Liver (tissue), 9 donors: Measurements from ENCODE around the gene HIGD1A. TPM values are rescaled to one million over a fixed set of nuclear protein-coding genes. Genes with fewer than 3 reads are reported as not detected.

ENCODE experiments used
- DNase-seq: peaks from one replicate; pipeline ENCODE4 v3.0.0-alpha.2; 2017; ENCODE audit warnings: low spot score
- H3K27ac ChIP-seq, 2 donors: one replicate each; pipeline ENCODE4 v1.7.0; 2013; ENCODE audit warnings: inconsistent platforms in 2 of 2, low read length in 2 of 2, control low read depth in 1 of 2, low read depth in 1 of 2, mild to moderate bottlenecking in 1 of 2
- H3K27me3 ChIP-seq, 4 donors: one replicate each; pipeline versions ENCODE4 v1.6.1 to v1.7.0; 2013; ENCODE audit warnings: low read length in 3 of 4, inconsistent platforms in 1 of 4, mild to moderate bottlenecking in 1 of 4, moderate library complexity in 1 of 4; ENCODE audit not compliant: control insufficient read depth in 4 of 4, insufficient read depth in 4 of 4
- H3K36me3 ChIP-seq, 4 donors: one replicate each; pipeline versions ENCODE4 v1.6.1 to v1.7.0; 2013; ENCODE audit warnings: low read length in 3 of 4, mild to moderate bottlenecking in 3 of 4, low read depth in 1 of 4, moderate library complexity in 1 of 4; ENCODE audit not compliant: control insufficient read depth in 4 of 4, insufficient read depth in 3 of 4
- H3K4me1 ChIP-seq, 4 donors: one replicate each; pipeline versions ENCODE4 v1.6.1 to v1.7.0; 2013; ENCODE audit warnings: low read length in 3 of 4, mild to moderate bottlenecking in 3 of 4, moderate library complexity in 1 of 4; ENCODE audit not compliant: control insufficient read depth in 4 of 4, insufficient read depth in 4 of 4
- H3K4me3 ChIP-seq, 3 donors: one replicate each; pipeline versions ENCODE4 v1.6.1 to v1.7.0; 2013; ENCODE audit warnings: low read length in 3 of 3, control low read depth in 1 of 3, low read depth in 1 of 3, mild to moderate bottlenecking in 1 of 3
- H3K9ac ChIP-seq, 2 donors: one replicate each; pipeline ENCODE4 v1.7.0; 2013; ENCODE audit warnings: low read length in 2 of 2, mild to moderate bottlenecking in 2 of 2, moderate library complexity in 2 of 2, control low read depth in 1 of 2, low read depth in 1 of 2
- H3K9me3 ChIP-seq, 4 donors: one replicate each; pipeline versions ENCODE4 v1.6.1 to v1.7.0; 2013; ENCODE audit warnings: low read length in 3 of 4; ENCODE audit not compliant: control insufficient read depth in 4 of 4
- CTCF ChIP-seq: fragments of 150-350 bp; IDR thresholded peaks from 2 replicates; pipeline ENCODE4 v1.5.1; 2017; ENCODE audit warnings: improper control_type of control experiment, low read depth, low read length; ENCODE audit not compliant: missing input control
- EGR1 ChIP-seq, 2 donors: IDR thresholded peaks; 2 replicates each; pipeline ENCODE4 v1.6.1; 2016 to 2018; ENCODE audit warnings: antibody characterized with exemption in 2 of 2, low read depth in 2 of 2
- FOXA1 ChIP-seq: IDR thresholded peaks from 2 replicates; pipeline ENCODE4 v1.6.1; 2016; ENCODE audit warnings: antibody characterized with exemption
- FOXA2 ChIP-seq: IDR thresholded peaks from 2 replicates; pipeline ENCODE4 v1.6.1; 2016; ENCODE audit warnings: antibody characterized with exemption
- GABPA ChIP-seq, 2 donors: IDR thresholded peaks in 1 of 2; conservative IDR thresholded peaks in 1 of 2; 2 replicates each; pipeline ENCODE4 v1.6.1; 2016; ENCODE audit warnings: antibody characterized with exemption in 2 of 2, mild to moderate bottlenecking in 1 of 2, moderate library complexity in 1 of 2
- HNF4A ChIP-seq, 2 donors: conservative IDR thresholded peaks; 2 replicates each; pipeline ENCODE4 v1.6.1; 2016; ENCODE audit warnings: antibody characterized with exemption in 2 of 2, mild to moderate bottlenecking in 2 of 2
- JUND ChIP-seq, 2 donors: IDR thresholded peaks; 2 replicates each; pipeline ENCODE4 v1.6.1; 2016; ENCODE audit warnings: antibody characterized with exemption in 2 of 2
- MAX ChIP-seq: IDR thresholded peaks from 2 replicates; pipeline ENCODE4 v1.6.1; 2016; ENCODE audit warnings: antibody characterized with exemption
- NR2F2 ChIP-seq: IDR thresholded peaks from 2 replicates; pipeline ENCODE4 v1.6.1; 2016; ENCODE audit warnings: antibody characterized with exemption
- RAD21 ChIP-seq, 2 donors: IDR thresholded peaks; 2 replicates each; pipeline ENCODE4 v1.6.1; 2016; ENCODE audit warnings: antibody characterized with exemption in 2 of 2, mild to moderate bottlenecking in 2 of 2
- REST ChIP-seq: IDR thresholded peaks from 2 replicates; pipeline ENCODE4 v1.6.1; 2016; ENCODE audit warnings: antibody characterized with exemption, mild to moderate bottlenecking
- RXRA ChIP-seq, 2 donors: IDR thresholded peaks; 2 replicates each; pipeline ENCODE4 v1.6.1; 2017 to 2018; ENCODE audit warnings: antibody characterized with exemption in 2 of 2, mild to moderate bottlenecking in 1 of 2
- SP1 ChIP-seq: IDR thresholded peaks from 2 replicates; pipeline ENCODE4 v1.6.1; 2018; ENCODE audit warnings: antibody characterized with exemption, mild to moderate bottlenecking
- TAF1 ChIP-seq: conservative IDR thresholded peaks from 2 replicates; pipeline ENCODE4 v1.6.1; 2016; ENCODE audit warnings: antibody characterized with exemption, mild to moderate bottlenecking
- YY1 ChIP-seq: IDR thresholded peaks from 2 replicates; pipeline ENCODE4 v1.6.1; 2016; ENCODE audit warnings: antibody characterized with exemption, mild to moderate bottlenecking
- ZBTB33 ChIP-seq: IDR thresholded peaks from 2 replicates; pipeline ENCODE4 v1.6.1; 2016; ENCODE audit warnings: antibody characterized with exemption
- WGBS: extraction: QIAGEN DNeasy Blood & Tissue Kit; methylation state at CpG from one replicate; pipeline ENCODE4 v1.1.7; 2013; 5-methylcytosine and 5-hydroxymethylcytosine counted together
- polyA plus RNA-seq, 2 donors: library from polyadenylated mRNA; stranded (reverse) in 1 of 2; unstranded in 1 of 2; fragments of 200-250 nt in 1 of 2; fragments of >200 nt in 1 of 2; fragmentation: Nextera tagmentation in 1 of 2; extraction: Ambion mirVana in 1 of 2; gene quantifications; one replicate each; pipeline versions ENCODE4 v1.2.1 to v1.2.3, GENCODE V29; 2013 to 2015
- total RNA-seq, 2 donors: library from RNA; depleted of rRNA; stranded (reverse); fragments of >200 nt; gene quantifications; one replicate each; pipeline ENCODE4 v1.2.3, GENCODE V29; 2014
- donor health status: healthy.
- donor health status: healthy.
- donor health status: healthy.
- donor health status: healthy.
- donor health status: healthy.

Gene HIGD1A
- total and polyA plus RNA-seq, 4 donors: 117 to 256 (median 245) TPM

GRCh38 chr3:42801048-42801620 lies 3.2 kb downstream of the HIGD1A start:
- no peaks in the 10 kb centered on the region for H3K36me3 ChIP-seq
- DNase-seq: no peak
- H3K27ac ChIP-seq: peak overlapping the region in 1 of 2 donors; percentile 56
- H3K4me1 ChIP-seq: peaks cover 2 to 44% (median 21%) of the 10 kb centered on the region in 4 donors
- no peaks in the 10 kb centered on the region for H3K27me3 ChIP-seq
- 35% methylated on average over 3 of the region's 3 CpGs for WGBS
- no peak overlapping the region for H3K9ac ChIP-seq
- H3K9me3 ChIP-seq: no peaks in the 10 kb centered on the region
- TF ChIP-seq HNF4A (conservative IDR thresholded peaks at IDR 0.05) (peak; percentile 30 to 55), RXRA (IDR thresholded peaks at IDR 0.05) (peak in 1 of 2 donors; percentile 10), REST (no peak)
- peak overlapping the region in 1 of 3 donors; percentile 2 for H3K4me3 ChIP-seq

GRCh38 chr3:42800251-42800650 lies 4.0 kb downstream of the HIGD1A start:
- no peaks in the 10 kb centered on the region for H3K9me3 ChIP-seq
- peaks cover 2 to 43% (median 20%) of the 10 kb centered on the region in 4 donors for H3K4me1 ChIP-seq
- no peak overlapping the region for H3K27ac ChIP-seq
- no peak overlapping the region for H3K4me3 ChIP-seq
- 86% methylated on average over 2 of the region's 2 CpGs for WGBS
- H3K36me3 ChIP-seq: peaks cover 0 to 2% (median 0%) of the 10 kb centered on the region in 4 donors
- DNase-seq: no peak
- TF ChIP-seq SP1 (no peak), ZBTB33 (no peak), HNF4A (conservative IDR thresholded peaks at IDR 0.05) (no peak), RAD21 (IDR thresholded peaks at IDR 0.05) (no peak), MAX (no peak), YY1 (no peak), RXRA (IDR thresholded peaks at IDR 0.05) (no peak), REST (no peak), EGR1 (IDR thresholded peaks at IDR 0.05; ENCODE audit: low read depth in 2 of 2) (no peak), NR2F2 (no peak), FOXA1 (no peak), TAF1 (no peak), GABPA (IDR thresholded peaks at IDR 0.05 in 1 of 2, conservative IDR thresholded peaks at IDR 0.05 in 1 of 2) (no peak), CTCF (no peak), JUND (IDR thresholded peaks at IDR 0.05) (no peak), FOXA2 (no peak)
- H3K9ac ChIP-seq: no peak overlapping the region
- no peaks in the 10 kb centered on the region for H3K27me3 ChIP-seq
